ENCODE data around the gene SDC4. TPM values are rescaled to one million over a fixed set of nuclear protein-coding genes. Genes with fewer than 3 reads are reported as not detected.

SDC4 gene
- total RNA-seq, 4 donors from 2014 or later = 7.9 to 77.9 (median 48.4) TPM

GRCh38 chr20:45359069-45359405 lies 10.8 kb upstream of the SDC4 start:
- no peak for TF ChIP-seq POLR2A (IDR thresholded peaks at IDR 0.05)
- TF ChIP-seq, protein P1, sequence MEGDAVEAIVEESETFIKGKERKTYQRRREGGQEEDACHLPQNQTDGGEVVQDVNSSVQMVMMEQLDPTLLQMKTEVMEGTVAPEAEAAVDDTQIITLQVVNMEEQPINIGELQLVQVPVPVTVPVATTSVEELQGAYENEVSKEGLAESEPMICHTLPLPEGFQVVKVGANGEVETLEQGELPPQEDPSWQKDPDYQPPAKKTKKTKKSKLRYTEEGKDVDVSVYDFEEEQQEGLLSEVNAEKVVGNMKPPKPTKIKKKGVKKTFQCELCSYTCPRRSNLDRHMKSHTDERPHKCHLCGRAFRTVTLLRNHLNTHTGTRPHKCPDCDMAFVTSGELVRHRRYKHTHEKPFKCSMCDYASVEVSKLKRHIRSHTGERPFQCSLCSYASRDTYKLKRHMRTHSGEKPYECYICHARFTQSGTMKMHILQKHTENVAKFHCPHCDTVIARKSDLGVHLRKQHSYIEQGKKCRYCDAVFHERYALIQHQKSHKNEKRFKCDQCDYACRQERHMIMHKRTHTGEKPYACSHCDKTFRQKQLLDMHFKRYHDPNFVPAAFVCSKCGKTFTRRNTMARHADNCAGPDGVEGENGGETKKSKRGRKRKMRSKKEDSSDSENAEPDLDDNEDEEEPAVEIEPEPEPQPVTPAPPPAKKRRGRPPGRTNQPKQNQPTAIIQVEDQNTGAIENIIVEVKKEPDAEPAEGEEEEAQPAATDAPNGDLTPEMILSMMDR (IDR thresholded peaks at IDR 0.05) = no peak
- intact Hi-C loops (cut with DNase I; ENCODE audit: low total_unique reads) = no loop called here
- no peaks in the 10 kb centered on the region for H3K36me3 ChIP-seq
- no peaks in the 10 kb centered on the region for H3K27me3 ChIP-seq
- no peak overlapping the region for H3K4me3 ChIP-seq
- H3K27ac ChIP-seq = peak overlapping the region; percentile 72 to 81
- DNase-seq = peak in 1 of 2 donors; percentile 70
- H3K4me1 ChIP-seq = peaks cover 0 to 5% of the 10 kb centered on the region in 2 donors
- H3K9me3 ChIP-seq = no peaks in the 10 kb centered on the region

DNA sequence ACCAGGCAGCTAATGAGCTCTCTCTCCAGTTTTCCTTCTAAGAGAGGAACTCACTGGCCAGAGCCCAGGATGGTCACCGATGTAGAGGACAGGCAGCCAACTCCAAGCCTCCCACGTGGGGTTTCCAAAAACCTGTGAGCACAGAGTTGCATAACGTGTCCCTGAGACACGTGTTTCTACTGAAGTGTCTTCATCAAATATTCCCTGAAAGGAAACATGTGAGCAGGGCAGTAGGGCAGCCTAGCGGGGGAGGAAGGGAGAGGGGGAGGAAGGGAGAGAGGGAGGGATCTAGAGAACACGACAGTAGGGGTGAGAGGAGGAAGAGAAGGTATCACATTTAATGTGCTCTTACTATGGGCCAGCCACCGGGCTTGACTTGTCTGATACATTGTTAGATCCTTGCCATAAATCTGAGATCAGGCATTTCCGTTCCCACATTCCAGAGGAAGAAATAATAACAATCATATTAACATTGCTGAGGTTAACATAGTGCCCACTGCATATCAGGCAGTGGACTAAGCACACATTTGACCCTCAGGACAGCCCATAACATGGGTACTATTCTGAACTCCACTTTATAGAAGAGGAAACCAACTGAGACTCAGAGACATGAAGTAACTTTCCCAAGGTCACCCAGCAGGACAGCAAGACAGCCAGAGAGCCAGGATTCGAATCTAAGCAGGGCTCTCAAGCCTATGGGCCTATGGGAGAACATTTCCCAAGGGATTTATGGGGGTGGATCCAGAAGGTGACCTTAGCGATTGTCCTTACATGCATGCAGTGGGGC lies 10.3 kb upstream of the SDC4 start:
- Histone ChIP-seq H3K4me3 (no peak overlapping the region), H3K36me3 (no peaks in the 10 kb centered on the region), H3K27me3 (no peaks in the 10 kb centered on the region), H3K9me3 (no peaks in the 10 kb centered on the region), H3K4me1 (peaks cover 0 to 5% of the 10 kb centered on the region in 2 donors), H3K27ac (peak overlapping the region; percentile 72 to 81)
- TF ChIP-seq POLR2A (IDR thresholded peaks at IDR 0.05) = no peak
- TF ChIP-seq, protein P1 (IDR thresholded peaks at IDR 0.05) = peak in 1 of 4 experiments; percentile 6
- DNase-seq = peak; percentile 90 to 94
- intact Hi-C loops (cut with DNase I; ENCODE audit: low total_unique reads) = no loop called here

DNA sequence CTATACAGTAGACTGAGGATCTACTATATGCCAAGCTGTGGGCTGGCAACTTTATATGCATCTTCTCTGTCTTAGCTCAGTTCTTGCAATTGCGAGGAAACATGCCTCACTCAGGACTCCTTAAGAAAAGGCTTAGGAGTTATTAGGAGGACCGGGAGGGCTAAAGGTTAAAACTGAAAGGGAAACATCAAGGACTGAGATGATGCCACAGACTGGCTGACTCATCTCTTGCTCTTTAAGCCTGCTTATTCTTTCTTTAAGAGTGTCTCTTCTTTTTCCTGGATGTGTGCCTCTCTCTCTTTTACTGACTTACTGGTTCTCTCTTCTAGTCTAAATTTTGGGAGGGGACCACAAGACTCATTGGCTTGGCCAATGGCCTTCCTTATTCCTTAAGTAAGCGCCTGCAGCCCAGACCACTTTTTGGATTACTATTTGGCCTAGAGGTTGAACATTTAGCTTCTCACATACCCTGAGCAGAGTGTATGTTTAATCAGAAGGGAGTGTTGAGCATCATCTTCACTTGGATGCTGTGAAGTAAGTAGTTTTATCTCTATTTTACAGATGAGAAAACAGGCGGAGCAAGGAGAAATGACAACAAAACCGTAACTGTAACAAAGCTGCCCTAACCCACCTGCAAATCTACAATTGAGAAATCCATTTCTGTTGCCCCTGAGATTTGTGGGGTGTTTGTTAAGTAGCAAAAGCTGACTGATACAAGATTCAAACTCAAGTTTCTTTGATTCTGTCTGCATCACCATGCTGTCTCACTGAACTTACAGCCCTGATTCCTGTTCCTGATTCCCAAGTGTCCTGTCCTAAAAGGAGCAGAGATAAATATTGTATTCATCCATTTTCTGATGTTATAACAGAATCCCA lies 7.2 kb upstream of the SDC4 start:
- no peak for DNase-seq
- Histone ChIP-seq H3K27me3 (no peaks in the 10 kb centered on the region), H3K4me1 (peaks cover 0 to 5% of the 10 kb centered on the region in 2 donors), H3K4me3 (no peak overlapping the region), H3K27ac (peak overlapping the region; percentile 45 to 60), H3K36me3 (no peaks in the 10 kb centered on the region), H3K9me3 (no peaks in the 10 kb centered on the region)
- intact Hi-C loops (cut with DNase I; ENCODE audit: low total_unique reads) = no loop called here
- TF ChIP-seq POLR2A (IDR thresholded peaks at IDR 0.05) = no peak
- TF ChIP-seq, protein P1 (IDR thresholded peaks at IDR 0.05) = no peak

DNA sequence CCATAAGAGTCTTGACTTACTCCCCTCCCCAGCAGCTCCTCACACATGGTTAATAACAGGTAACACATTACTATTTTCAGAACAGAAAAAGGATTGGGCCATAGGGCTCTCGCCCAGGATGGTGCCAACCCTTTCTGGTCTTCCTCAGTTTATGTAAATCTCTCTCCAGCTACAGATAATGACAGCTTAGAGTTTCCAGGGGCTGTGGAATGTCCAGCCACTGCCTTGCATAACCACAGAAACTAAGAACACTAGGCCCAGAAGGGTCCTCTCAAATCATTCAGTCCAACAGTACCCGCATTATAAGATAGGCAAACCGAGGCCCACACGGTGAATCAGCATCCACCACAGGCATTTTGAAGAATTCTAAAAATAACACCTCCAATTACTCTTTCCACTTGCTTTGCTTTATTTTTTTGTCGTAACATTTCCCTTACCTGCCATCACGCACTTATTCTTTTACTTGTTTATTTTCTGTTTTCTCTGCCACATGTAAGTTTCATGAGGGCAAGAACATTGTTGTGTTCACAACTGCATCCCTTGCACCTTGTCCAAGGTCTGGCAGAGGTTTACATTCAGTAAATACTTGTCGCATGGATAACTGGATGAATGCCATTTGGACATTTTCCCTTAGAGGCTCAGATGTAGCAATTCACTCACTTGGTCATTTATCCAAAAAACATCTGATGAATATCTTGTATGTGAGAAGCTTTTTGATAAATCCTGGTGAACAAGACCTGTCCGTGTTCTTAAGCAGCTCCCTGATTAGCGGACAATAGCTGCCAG lies 6.4 kb upstream of the SDC4 start:
- H3K4me3 ChIP-seq = no peak overlapping the region
- no peaks in the 10 kb centered on the region for H3K36me3 ChIP-seq
- TF ChIP-seq, protein P1 (IDR thresholded peaks at IDR 0.05) = no peak
- TF ChIP-seq POLR2A (IDR thresholded peaks at IDR 0.05) = no peak
- no peak for DNase-seq
- H3K9me3 ChIP-seq = no peaks in the 10 kb centered on the region
- H3K4me1 ChIP-seq = peaks cover 0 to 5% of the 10 kb centered on the region in 2 donors
- no peaks in the 10 kb centered on the region for H3K27me3 ChIP-seq
- intact Hi-C loops (cut with DNase I; ENCODE audit: low total_unique reads) = no loop called here
- H3K27ac ChIP-seq = peak overlapping the region; percentile 45 to 60

Measured in uterus (tissue), 4 donors.